ENCODE data around the gene CPNE4.

The CPNE4 gene

DNA sequence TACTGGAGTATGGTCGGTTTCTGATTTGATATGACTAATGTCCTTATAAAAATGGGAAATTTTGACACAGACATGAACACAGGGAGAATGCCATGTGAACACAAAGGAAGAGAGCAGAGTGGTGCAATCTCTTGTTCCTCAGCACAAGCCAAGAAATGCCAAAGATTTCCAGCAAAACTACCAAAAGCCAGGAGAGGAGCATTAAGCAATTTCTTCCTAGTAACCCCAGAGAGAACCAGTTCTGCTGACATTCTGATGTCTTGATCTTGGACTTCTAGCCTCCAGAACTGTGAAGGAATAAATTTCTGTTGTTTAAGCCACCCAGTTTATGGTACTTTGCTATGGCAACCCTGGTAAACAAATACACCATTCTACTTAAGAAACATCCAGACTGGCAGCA is 304.2 kb downstream of the CPNE4 start:
- DNase-seq: no peak

DNA sequence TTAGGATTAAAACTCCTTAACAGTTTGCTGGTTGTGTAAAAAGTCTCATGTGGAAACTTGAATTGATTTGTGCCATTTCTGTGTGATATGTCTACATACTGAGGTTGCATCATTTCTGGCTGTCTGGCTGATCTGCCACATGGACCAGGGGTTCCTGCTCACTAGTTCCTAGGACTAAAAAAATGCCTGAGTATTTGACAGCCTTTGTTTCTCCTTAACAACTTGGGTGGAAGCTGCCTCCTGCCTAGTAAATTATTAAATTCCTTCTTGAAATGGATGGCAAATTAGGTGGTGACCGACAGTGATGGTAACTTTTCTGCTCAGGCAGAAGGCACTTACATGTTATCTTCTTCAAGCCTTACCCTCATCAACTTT is 305.2 kb downstream of the CPNE4 start:
- DNase-seq: no peak

DNA sequence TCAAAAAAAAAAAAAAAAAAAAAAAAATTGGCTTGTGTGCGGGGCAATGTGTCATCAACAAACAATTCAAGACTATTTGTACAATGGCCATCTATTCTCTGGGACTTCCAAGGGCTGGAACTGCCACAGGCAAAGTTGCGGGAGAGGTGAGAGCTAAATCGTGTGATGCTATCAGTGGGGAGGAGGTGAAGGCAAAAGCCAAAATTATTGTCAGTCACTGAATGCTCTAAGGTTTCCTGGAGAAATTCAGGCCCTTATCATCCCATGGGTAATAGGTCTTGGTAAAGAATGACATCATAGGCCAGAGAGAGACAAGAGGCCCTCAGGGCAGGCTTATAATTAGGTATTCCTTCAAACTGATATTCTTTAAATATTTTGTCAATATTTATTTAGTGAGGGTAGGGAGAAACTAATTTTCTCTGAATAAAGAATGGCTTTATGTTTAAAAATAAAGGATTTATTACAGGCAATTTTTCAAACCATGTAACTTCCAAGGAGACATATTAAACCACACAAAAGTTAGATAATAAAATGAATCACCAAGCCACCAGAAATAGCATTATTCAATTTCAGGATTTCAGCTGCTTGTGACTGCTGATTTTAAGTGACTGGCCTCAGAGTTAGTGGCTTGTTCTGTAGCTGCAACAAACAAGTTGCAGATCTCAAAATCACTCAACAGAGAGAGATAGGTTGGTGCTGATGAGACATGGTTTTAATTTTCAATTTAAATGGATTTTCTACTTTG is 305.7 kb downstream of the CPNE4 start:
- no peak for DNase-seq

DNA sequence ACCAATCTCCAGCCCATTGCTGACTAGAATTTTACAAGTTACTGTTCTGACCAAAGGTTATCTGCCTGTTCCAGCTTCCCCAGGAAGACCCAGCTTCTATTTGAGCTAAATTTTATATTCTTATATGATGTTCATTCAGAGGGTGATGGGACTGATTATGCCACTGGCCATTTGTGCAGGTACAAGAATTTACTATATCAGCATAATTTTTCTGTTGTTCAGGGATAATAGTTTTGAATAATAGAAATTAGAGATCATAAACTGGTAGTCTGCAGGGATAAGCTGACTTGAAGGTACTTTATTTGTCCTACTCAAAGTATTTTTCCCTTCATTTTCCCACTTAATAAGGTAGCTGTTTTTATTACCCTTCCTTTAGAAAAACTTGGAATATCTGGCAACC is 309.4 kb downstream of the CPNE4 start:
- no peak for DNase-seq

DNA sequence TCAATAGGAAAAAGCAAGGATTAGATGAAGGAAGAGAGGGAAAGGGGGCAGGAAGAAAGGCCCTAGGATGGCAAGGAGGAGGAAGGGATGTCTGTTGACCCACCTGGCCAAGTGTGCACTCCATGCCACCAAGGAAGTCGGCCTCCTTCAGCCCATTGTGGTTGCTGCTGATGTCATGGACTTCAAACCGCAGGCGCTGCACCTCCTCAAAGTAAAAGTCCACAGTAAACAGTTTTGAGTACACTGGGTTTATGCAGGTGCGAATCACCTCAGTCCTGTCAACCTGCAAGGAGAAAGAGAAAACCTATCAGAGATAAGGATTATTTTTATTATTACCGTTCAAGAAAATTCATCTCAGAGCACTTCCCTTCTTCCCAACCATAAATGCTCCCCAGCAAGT is 311.5 kb downstream of the CPNE4 start:
- DNase-seq: no peak

DNA sequence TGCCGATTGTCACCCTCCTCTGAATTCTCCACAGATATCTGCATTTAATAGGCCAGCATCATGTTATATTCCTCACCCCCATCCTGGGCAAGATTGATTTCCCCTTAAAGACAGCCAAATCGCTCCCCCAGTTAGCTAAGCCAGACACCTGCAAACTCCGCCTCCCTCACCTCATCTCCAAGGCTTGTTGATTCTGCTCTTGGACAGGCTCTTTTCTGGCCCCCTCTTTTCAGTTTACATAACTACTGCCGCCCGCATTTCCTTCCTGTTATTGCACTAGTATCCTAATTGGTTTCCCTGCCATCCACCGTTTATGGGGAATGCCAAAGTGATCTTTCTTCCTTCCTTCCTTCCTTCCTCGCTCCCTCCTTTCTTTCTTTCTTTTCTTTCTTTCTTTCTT is 317.3 kb downstream of the CPNE4 start:
- DNase-seq: no peak

DNA sequence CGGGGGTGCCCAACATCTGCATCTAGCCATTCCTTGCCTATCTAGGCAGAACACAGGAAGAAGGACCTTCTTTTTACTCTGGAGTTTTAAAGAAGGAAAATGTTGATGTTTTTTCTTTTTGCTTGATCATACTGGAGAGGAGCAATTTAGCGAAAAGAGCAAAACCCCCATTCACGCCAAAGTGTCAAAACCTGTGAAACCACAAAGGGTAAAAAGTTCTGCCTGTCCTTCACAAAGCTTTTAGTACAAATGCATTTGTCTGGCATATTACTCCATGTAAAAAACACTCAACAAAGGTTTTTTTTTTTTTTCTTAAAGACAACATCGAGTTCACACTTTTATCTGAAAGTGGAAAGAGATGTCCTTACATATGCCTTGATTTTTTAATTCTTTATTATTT is 317.9 kb downstream of the CPNE4 start:
- DNase-seq: no peak

DNA sequence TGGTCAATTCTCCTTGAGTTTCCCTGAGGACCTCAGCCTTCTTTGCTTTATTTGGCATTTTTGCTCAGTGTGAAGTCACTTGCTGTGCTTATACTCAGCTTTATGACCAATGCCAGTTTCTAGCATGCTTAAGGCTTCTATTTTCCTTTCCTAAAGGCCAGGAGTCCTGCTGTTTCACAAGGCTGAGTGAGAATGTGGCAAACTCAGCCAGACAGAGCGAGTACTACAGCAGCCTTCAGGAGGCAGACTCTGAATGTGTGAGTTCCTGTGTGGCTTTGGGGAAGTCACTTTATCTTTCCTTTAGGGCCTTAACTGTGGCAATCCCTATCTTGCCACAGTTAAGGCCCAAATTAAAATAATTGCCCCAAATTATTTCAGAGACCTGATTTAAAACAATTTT is 318.8 kb downstream of the CPNE4 start:
- DNase-seq: no peak

DNA sequence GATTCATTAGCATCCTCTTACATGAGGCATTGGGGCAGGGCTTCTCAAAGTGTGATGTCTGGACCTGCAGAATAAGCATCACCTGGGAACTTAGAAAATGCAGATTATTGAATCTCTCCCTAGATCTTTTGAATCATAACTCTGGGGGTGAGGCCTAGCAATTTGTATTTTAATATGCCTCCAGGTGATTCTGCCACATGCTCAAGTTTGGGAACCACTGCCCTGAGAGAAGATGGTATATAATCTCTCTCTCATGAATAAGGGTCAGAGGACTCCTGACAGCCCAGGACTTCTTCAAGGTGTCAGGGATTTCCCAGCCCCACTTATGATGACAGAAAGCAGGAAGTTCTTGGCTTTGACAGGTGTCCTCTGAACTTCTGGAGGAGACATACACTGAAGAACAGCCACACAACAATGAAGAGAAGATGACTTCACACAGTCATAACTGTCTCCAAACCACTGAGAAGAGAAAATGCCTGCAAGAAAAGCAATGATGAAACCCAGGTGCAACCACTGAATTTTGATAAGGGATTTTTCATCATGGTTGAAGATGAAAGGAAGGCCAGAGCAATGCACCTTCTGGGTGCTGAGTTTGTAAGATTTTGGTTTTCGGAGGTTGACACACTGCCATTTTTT is 320.1 kb downstream of the CPNE4 start:
- DNase-seq: no peak

DNA sequence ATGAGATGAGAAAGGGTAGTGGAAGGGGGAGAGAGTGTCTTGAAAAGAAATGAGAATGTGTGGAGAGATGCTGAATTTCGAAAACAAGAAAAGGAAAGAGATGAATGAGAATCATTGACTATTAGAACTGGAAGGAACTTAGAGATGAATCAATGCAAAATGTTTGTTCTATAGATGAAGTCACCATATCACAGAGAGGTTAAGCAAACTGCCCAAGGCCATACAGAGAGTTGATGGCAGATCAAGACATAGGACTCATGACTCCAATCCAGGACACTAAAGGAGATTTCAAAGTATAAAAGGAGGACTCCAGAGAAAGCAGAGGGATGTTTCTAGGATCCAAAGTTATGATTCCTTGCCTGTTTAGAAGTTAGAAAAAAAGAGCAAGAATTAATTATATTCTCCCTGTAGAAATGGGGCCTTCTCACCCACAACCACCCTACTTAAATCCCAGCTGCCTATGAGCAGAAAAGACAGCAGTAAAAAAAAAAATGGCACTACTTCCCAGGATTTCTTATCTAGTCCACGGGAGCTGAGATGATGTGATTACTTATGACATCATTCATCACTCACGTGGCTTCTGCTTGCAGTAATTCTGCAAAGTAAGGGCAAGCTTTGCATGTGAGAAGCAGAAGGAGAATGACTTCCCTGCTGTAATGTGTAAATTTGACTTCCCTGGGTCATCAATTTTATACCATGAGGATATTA is 321.2 kb downstream of the CPNE4 start:
- no peak for DNase-seq

DNA sequence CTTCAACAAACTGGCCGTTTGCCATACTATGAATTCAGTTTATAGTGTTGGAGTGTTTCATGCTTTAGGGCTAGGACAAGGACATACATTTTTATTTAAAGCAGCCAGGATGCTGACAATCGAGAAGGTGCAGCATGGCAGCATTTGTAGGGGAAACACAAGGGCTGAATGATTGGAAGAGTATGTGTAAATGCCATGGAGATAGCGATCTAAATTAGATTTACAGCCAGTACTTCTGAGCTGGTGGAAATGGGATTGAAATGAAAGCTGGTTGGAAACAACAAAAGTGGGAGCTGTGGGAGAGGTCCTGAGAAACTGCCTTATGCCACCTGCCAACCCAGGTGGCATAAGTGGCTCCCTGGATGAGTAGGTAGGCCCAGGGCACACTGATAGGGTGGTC is 322.2 kb downstream of the CPNE4 start:
- no peak for DNase-seq

DNA sequence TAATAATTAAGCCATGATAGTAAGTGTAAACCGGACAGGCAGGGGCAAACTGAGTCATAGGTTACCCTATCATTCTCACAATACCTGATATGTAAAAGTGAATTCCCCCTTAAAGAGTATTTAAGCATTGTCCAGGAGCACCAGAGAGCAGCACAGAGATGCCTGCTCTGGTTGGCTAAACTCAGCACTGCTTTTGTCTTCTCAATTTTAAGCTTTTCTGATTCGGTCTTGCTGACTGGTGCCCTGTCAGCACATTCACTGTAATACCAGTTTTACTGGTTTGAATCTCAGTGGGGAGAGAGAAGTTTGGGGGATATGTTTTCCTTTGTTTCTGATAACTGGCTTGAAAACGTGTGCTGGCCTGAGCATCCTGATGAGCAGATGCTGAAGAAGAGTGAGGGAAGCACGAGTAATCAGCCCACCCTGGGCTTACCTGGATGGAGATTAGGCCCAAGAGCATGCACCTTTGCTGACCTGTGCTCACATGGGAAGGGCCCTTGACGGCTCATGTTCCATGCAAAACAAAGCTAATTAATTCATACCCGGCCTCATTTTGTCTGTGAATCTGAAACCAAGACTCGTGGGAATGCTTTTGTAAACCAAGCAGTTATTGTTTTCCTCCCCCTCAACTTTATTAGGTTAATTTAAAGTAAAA is 323.6 kb downstream of the CPNE4 start:
- no peak for DNase-seq

DNA sequence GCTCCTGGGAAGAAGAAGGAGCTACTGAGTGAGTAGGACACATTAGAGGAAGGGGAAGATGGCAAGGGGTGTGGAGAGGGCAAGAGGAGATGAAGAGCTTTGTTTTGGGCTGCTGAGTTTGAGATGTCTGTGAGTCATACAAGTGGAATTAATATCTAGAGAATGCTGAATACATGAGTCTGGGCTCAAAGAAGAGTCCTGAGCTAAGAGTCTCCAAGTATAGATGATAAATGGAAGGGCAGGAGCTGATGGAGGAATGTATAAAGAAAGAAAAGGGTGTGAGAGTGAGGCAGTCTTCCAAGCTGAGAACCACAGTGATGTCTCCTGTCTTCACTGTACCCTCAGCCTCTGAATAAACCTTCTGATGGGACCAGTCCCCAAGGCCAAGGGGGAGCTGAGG is 326.6 kb downstream of the CPNE4 start:
- DNase-seq: no peak

DNA sequence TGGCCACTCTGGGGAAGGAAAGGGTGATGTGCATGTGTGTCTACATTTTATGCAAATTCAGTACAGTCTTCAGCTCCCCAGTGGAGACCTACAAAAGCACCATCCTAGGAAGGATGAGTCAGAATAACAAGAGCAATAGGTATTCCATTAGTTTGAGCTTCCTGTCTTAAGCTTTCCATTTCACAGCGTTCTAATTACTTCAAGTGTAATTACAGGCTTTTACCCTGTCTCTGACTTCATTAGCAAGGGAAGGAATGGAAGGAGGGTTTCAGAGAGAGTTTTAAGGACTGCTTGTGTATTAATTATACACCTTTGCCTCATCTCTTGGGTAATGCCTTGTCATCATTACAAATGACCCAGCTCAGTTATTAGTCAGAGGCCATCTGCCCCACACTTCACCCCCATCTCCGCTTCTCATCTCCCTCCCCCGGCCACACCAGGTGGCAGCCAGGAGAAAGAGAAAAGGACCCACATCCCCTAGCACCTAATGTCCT is 329.2 kb downstream of the CPNE4 start:
- DNase-seq: no peak

DNA sequence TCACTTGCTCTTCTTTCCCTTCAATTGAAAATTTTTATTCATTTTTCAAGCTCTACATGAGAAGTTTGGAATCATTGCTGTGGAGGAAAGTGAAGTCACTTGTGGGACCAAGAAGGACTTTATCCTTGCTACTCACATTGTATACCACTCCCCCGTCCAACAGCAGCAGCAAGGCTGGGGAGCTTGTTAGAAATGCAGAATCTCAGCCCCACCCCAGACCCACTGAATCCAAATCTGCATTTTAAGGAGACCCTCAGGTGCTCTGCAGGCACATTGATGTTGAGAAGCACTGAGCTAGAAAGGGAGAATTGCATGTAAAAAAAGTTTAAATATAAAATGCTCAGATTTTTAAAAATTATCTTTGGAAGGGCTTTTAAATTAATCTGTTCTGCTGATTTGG is 329.7 kb downstream of the CPNE4 start:
- DNase-seq: no peak

DNA sequence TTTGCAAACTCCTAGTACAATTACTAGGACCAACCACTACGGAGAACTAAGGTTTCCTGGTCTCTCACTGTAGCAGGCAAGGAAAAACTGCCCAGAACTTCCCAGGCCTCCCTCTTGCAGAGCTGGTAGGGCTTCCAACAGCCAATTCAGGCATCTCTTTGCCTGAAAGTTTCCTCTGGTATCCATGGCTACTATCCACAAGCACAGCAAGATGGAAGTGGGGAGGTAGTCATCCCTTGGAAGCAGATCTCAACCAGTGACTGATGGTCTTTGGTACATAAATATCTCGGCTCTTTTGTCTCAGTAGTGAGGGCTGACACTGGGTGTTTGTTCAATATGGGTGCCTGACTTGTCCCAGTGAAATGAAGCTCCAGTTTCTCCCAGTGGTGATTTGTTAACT is 330.7 kb downstream of the CPNE4 start:
- DNase-seq: no peak

DNA sequence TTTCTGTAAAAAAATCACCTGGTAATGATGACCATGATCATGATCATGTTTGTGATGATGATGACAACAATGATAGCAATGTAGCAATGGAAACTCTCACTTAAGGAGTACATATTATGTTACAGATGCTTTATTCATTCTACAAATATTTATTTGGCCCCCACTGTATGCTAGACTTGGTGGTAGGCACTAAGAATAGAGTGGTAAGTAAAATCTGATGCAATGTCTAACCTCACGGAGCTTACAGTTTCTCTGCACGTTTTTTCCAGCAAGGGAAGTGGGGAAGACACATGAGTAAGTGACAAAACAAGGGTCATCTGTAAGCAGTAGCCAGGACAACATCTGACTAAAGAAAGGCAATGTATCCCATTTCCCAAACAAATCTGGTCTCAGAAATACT is 332.7 kb downstream of the CPNE4 start:
- no peak for DNase-seq

DNA sequence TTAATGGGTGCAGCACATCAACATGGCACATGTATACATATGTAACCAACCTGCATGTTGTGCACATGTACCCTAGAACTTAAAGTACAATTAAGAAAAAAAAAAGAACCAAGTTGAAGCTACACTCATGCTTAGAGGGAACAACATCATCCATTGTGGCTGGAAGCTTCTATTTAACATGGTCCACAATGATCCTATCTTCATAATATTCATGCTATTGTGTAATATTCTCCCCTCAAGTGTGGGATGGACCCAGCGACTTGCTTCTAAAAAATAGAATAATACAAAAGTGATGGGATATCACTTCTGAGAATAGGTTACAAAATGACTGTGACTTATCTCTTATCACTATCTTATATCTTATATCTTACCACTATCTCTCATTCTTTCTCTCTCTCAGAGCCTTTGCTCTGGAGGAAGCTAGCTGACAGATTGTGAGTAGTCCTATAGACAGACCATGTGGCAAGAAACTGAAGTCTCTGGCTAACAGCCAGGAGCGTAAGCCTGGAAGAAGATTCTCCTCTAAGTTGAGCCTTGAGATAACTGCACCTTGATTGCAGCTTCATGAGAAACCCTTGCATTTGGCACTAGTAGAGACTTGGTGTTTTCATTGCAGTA is 333.6 kb downstream of the CPNE4 start:
- no peak for DNase-seq

DNA sequence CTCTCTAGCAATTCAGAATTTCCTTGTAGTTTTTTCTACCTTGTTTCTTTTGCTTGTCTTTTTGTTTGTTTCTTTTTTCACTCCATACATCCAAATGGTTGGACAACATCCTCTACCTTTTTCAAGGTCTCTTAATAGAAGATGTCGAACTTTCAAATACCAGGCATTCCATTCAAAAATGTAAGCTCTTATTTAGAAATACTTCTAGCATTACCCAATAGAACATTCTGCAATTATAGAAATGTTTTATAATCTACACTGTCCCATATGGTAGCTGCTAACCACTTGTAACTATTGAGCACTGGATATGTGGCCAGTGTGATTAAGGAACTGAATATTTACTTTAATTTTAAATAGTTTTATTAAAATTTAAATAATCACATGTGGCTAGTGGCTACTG is 335.8 kb downstream of the CPNE4 start:
- no peak for DNase-seq

DNA sequence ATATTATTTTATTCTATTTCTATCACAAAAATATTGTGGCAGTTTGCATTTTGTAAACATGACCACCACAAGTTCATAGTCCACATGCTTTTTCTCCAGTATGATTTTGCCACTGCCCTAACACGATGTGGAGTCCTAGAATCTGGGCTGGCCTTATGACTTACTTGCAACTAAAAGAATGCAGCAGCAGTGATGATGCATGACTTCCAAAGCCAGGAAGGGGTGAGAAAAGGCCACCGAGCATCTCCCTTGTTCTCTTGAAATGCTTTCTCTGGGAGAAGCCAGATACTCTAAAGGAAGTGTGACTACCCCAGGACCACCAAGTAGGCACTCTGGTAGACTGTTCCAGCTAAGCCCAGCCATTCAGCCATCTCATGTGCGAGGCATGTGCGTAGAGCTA is 340.4 kb downstream of the CPNE4 start:
- DNase-seq: no peak

DNA sequence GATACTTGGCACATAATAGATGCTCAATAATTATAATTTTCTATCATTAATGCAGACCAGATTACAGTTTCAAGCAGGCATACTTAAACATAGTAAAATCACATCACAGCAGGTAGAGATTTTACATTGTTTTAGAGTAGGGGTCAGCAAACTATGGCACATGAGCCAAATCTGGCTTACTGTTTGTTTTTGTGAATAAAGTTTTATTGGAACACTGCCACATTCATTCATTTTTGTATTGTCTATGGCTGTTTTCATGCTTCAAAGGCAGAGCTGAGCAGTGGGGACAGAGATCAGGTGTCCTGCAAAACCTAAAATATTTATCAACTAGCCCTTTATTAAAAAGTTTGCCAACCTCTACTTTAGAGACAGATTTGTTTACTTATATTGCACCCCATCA is 342.5 kb downstream of the CPNE4 start:
- DNase-seq: no peak

DNA sequence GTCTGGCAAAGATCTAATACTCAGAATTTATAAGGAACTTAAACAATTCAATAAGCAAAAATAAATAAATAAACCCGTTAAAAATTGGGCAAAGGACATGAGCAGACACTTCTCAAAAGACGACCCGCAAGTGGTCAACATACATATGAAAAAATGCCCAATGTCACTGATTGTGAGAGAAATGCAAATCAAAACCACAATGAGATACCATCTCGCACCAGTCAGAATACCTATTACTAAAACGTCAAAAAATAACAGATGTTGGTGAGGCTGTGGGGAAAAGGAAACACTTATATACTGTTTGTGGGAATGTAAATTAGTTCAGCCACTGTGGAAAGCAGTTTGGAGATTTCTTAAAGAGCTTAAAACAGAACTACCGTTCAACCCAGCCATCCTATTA is 344.0 kb downstream of the CPNE4 start:
- DNase-seq: no peak

DNA sequence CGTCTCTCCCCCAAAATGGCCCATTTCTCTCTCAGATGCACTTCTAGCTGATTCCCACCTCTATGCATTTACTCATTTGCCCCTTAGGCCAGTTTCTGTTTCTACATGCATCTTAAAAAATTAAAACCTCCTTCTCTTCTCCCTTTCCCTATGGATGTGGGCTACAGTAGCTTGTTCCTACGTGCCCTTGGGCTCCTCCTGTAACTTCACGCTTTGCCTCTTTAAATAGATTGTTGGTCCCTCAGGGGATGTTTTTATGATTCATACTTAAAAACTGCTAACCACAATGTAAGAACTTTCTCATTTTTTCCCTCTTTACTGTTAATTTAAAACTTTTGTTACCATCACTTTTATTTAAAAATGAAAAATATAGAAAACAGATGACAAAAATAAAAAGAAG is 346.4 kb downstream of the CPNE4 start:
- DNase-seq: no peak

All from NCI-H1092 treated with DMSO at 0.1 percent for 48 hours (cell line).